Sigmoid colon (tissue), 4 donors: ENCODE data around the gene HSD17B8.

ENCODE experiments used
- POLR2A ChIP-seq, 2 donors: fragments of 450-650 bp; IDR thresholded peaks; one replicate each; pipeline ENCODE4 v1.6.1; 2016; ENCODE audit warnings: antibody characterized with exemption in 2 of 2, mild to moderate bottlenecking in 2 of 2, moderate library complexity in 2 of 2
- POLR2AphosphoS5 ChIP-seq, 4 donors: sonication (generic); formaldehyde crosslinking; IDR thresholded peaks; one replicate each; pipeline ENCODE4 v1.6.1; 2017; ENCODE audit warnings: antibody characterized with exemption in 4 of 4
- TF ChIP-seq, protein P1 (sequence below), 4 experiments: fragments of 450-650 bp in 3 of 4; fragments of 200-600 bp in 1 of 4; IDR thresholded peaks; one replicate each; pipeline ENCODE4 v1.5.1; 2016 to 2019; ENCODE audit warnings: antibody characterized with exemption in 4 of 4, mild to moderate bottlenecking in 3 of 4, moderate library complexity in 2 of 4

DNA sequence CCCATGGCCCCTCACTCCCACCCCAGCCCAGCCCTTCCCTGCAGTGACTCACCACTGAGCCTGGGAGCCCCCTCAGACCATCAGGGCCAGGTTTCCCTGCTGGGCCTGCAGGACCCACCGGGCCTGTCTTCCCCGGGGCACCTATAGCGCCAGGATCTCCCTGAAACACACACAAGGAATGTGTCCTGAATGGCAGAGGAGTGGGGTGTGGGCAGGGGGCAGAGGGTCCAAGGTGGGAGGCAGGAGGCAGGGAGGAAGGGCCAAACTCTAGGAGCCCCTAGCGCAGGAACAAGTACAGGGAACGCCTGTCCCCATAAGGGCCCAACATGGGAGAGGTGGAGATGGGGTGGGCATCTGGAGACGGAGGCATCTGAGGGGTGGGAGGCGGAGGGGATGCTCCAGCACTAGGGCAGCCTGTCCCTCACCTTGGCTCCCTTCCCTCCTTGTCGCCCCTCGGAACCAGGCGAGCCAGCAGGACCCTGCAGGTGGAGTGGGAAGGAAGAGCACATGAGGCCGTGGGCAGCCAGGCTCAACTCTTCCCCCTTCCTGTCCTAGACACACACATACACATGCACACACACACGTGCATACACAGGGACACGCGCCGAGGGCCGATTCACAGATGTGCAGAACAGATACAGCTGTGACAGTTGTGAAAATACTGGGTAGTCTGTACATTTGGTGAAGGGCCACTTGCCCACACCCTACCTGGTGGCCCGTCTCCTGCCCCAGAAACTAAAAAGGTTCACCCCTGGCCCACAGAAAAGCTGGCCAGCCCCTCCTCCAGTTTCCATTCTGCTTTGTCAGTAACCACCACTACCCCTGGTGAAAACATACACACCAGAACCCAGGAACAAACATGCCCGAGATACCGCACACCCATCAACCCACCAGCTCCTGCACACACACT lies 36.8 kb upstream of the HSD17B8 start:
- TF ChIP-seq, protein P1, sequence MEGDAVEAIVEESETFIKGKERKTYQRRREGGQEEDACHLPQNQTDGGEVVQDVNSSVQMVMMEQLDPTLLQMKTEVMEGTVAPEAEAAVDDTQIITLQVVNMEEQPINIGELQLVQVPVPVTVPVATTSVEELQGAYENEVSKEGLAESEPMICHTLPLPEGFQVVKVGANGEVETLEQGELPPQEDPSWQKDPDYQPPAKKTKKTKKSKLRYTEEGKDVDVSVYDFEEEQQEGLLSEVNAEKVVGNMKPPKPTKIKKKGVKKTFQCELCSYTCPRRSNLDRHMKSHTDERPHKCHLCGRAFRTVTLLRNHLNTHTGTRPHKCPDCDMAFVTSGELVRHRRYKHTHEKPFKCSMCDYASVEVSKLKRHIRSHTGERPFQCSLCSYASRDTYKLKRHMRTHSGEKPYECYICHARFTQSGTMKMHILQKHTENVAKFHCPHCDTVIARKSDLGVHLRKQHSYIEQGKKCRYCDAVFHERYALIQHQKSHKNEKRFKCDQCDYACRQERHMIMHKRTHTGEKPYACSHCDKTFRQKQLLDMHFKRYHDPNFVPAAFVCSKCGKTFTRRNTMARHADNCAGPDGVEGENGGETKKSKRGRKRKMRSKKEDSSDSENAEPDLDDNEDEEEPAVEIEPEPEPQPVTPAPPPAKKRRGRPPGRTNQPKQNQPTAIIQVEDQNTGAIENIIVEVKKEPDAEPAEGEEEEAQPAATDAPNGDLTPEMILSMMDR (IDR thresholded peaks at IDR 0.05) = no peak
- TF ChIP-seq POLR2A (IDR thresholded peaks at IDR 0.05) = no peak
- no peak for TF ChIP-seq POLR2AphosphoS5 (IDR thresholded peaks at IDR 0.05)
